ENCODE measurements around the gene CDCP2. TPM values are rescaled to one million over a fixed set of nuclear protein-coding genes. Genes with fewer than 3 reads are reported as not detected.

The CDCP2 gene
- total RNA-seq, 1 experiment from 2014 or later, result not detected

DNA sequence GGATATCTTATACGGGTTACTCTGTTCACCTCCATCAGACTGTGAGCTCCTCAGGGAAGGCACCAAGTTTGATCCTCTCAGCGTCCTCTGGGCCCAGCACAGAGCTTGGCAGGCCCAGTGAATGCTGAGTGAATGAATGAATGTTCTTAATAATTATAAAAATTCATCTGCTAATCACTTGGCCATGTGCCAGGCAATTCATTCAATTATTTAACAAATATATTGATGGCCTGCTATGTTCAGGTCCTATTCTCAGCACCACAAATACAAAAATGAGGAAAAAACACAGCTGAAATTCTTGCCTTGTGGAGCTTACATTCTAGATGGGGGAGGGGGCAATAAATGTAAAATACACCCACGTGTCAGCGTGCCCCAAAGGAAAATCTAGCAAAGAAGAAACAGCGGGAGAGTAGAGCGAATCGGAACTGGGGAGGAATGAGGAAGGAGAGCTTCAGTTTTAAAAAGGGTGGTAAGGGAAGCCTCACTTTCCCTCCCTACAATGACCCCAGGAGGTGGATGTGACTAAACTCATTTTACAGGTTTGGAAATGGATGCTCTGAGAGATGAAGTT lies 15.8 kb downstream of the CDCP2 start:
- H3K36me3 ChIP-seq (ENCODE audit: low read depth, low read length), result no peaks in the 10 kb centered on the region
- peaks cover 10% of the 10 kb centered on the region; the same call in 1 of the 2 replicates for H3K4me1 ChIP-seq (ENCODE audit: insufficient read depth, low read length)
- ATAC-seq (no peak), DNase-seq (no peak)
- H3K9ac ChIP-seq (ENCODE audit: low read length), result no peak overlapping the region
- no peak overlapping the region for H3K4me2 ChIP-seq (ENCODE audit: low read length)
- BruUV-seq (replicated peaks), result no TSS peak
- ChIA-PET CTCF (no interaction called here), POLR2A (ENCODE audit: unreplicated experiment) (no interaction called here)
- H3K27me3 ChIP-seq (ENCODE audit: low read length), result no peaks in the 10 kb centered on the region
- intact Hi-C loops (cut with micrococcal nuclease), result no loop called here
- no peaks in the 10 kb centered on the region for H3K79me2 ChIP-seq (ENCODE audit: low read length)
- no peaks in the 10 kb centered on the region for H4K20me1 ChIP-seq (ENCODE audit: low read length)
- no peaks in the 10 kb centered on the region for H3K9me3 ChIP-seq (ENCODE audit: low read length)
- no peak for TF ChIP-seq EZH2phosphoT487 (IDR thresholded peaks at IDR 0.05; ENCODE audit: borderline replicate concordance, low read length)
- no peak for TF ChIP-seq EZH2 (IDR thresholded peaks at IDR 0.05; ENCODE audit: low read length, unreplicated experiment)
- no peak for TF ChIP-seq CTCF (conservative IDR thresholded peaks at IDR 0.05; ENCODE audit: low read depth, low read length)
- H3F3A ChIP-seq (ENCODE audit: low read length, unreplicated experiment), result no peaks in the 10 kb centered on the region
- no peak overlapping the region for H3K27ac ChIP-seq (ENCODE audit: low read length)
- no peaks in the 10 kb centered on the region for H3K9me2 ChIP-seq (replicated peaks; ENCODE audit: low read length)
- H2AFZ ChIP-seq (ENCODE audit: low read length), result no peak overlapping the region
- no peak overlapping the region for H3K4me3 ChIP-seq (ENCODE audit: low read length)

- ChIA-PET CTCF (no interaction called here), POLR2A (ENCODE audit: unreplicated experiment) (no interaction called here)
- no peak overlapping the region for H3K4me3 ChIP-seq (ENCODE audit: low read length)
- no peaks in the 10 kb centered on the region for H3K27me3 ChIP-seq (ENCODE audit: low read length)
- ATAC-seq, result no peak
- peaks cover 10% of the 10 kb centered on the region; the same call in 1 of the 2 replicates for H3K4me1 ChIP-seq (ENCODE audit: insufficient read depth, low read length)
- no TSS peak for BruUV-seq (replicated peaks)
- no peak overlapping the region for H3K27ac ChIP-seq (ENCODE audit: low read length)
- H3K9ac ChIP-seq (ENCODE audit: low read length), result no peak overlapping the region
- intact Hi-C loops (cut with micrococcal nuclease), result no loop called here
- H3K79me2 ChIP-seq (ENCODE audit: low read length), result no peaks in the 10 kb centered on the region
- no peak for DNase-seq
- H3K36me3 ChIP-seq (ENCODE audit: low read depth, low read length), result no peaks in the 10 kb centered on the region
- no peaks in the 10 kb centered on the region for H4K20me1 ChIP-seq (ENCODE audit: low read length)
- no peak overlapping the region for H3K4me2 ChIP-seq (ENCODE audit: low read length)
- H3F3A ChIP-seq (ENCODE audit: low read length, unreplicated experiment), result no peaks in the 10 kb centered on the region
- TF ChIP-seq EZH2 (IDR thresholded peaks at IDR 0.05; ENCODE audit: low read length, unreplicated experiment) (no peak), CTCF (conservative IDR thresholded peaks at IDR 0.05; ENCODE audit: low read depth, low read length) (no peak), EZH2phosphoT487 (IDR thresholded peaks at IDR 0.05; ENCODE audit: borderline replicate concordance, low read length) (no peak)
- no peak overlapping the region for H2AFZ ChIP-seq (ENCODE audit: low read length)
- H3K9me3 ChIP-seq (ENCODE audit: low read length), result no peaks in the 10 kb centered on the region
- H3K9me2 ChIP-seq (replicated peaks; ENCODE audit: low read length), result no peaks in the 10 kb centered on the region
Measured at GRCh38 chr1:54136269-54136896, 16.4 kb downstream of the CDCP2 start.

GRCh38 chr1:54135436-54136120 lies 17.2 kb downstream of the CDCP2 start:
- no peaks in the 10 kb centered on the region for H3F3A ChIP-seq (ENCODE audit: low read length, unreplicated experiment)
- H2AFZ ChIP-seq (ENCODE audit: low read length), result no peak overlapping the region
- H3K9me3 ChIP-seq (ENCODE audit: low read length), result no peaks in the 10 kb centered on the region
- TF ChIP-seq EZH2 (IDR thresholded peaks at IDR 0.05; ENCODE audit: low read length, unreplicated experiment), result no peak
- TF ChIP-seq CTCF (conservative IDR thresholded peaks at IDR 0.05; ENCODE audit: low read depth, low read length), result no peak
- no peak for TF ChIP-seq EZH2phosphoT487 (IDR thresholded peaks at IDR 0.05; ENCODE audit: borderline replicate concordance, low read length)
- intact Hi-C loops (cut with micrococcal nuclease), result no loop called here
- no peak overlapping the region for H3K4me3 ChIP-seq (ENCODE audit: low read length)
- H3K36me3 ChIP-seq (ENCODE audit: low read depth, low read length), result no peaks in the 10 kb centered on the region
- H4K20me1 ChIP-seq (ENCODE audit: low read length), result no peaks in the 10 kb centered on the region
- CTCF ChIA-PET, result no interaction called here
- ATAC-seq, result no peak
- no peak overlapping the region for H3K4me2 ChIP-seq (ENCODE audit: low read length)
- H3K9ac ChIP-seq (ENCODE audit: low read length), result no peak overlapping the region
- BruUV-seq (replicated peaks), result no TSS peak
- no peaks in the 10 kb centered on the region for H3K27me3 ChIP-seq (ENCODE audit: low read length)
- POLR2A ChIA-PET (ENCODE audit: unreplicated experiment), result no interaction called here
- no peaks in the 10 kb centered on the region for H3K79me2 ChIP-seq (ENCODE audit: low read length)
- no peak for DNase-seq
- H3K9me2 ChIP-seq (replicated peaks; ENCODE audit: low read length), result no peaks in the 10 kb centered on the region
- peaks cover 10% of the 10 kb centered on the region; the same call in 1 of the 2 replicates for H3K4me1 ChIP-seq (ENCODE audit: insufficient read depth, low read length)
- H3K27ac ChIP-seq (ENCODE audit: low read length), result no peak overlapping the region

All from PC-3 (cell line).